GM12891 (cell line): ENCODE results near the gene ZNF33A.

ENCODE experiments used
- POLR2A ChIP-seq: IDR thresholded peaks from 2 replicates; pipeline ENCODE4 v1.6.1; 2011; ENCODE audit warnings: low read depth, low read length, control low read depth
- SPI1 ChIP-seq: IDR thresholded peaks from 2 replicates; pipeline ENCODE4 v1.6.1; 2011; ENCODE audit warnings: low read depth, low read length, control low read depth

DNA sequence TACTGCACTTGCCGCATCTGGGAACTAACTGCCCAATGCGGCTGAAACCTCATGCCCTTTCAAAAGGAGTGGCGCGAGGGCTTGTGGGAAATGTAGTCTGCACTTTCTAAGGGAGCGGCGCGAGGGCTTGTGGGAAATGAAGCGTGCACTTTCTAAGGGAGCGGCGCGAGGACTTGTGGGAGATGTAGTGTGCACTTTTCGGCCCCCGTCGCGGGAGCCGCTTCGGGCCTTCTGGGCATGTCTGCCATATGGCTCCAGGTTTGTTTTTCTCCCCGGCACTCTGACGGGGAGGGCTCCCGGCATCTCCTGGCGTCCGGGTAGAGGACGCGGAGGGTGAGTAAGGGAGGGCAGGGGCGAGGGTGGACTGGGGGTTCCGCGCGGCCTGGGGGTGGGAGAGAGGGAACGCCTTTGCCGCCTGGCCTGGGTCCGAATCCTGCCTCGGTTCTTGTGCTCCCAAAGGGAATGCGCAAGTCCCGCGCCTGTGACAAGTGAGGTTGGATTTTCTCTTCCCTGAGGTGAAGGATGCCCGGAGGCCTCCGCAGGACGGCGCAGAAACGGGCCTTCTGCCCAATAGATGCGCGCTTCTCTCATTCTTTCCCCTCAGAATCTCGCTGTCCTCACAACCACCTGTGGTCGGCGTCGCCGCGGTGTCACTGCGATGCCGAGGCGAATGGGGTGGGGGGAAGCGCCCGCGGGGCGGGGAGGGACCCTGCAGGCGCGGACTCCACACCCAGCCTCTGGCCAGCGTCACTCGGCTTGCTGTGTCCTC lies 83.9 kb downstream of the ZNF33A start, which contains the start of gene ZNF37A:
- TF ChIP-seq POLR2A = no peak
- TF ChIP-seq SPI1 = no peak
